Colonic mucosa (tissue), 4 donors: Measurements from ENCODE around the gene ACOX3. TPM values are rescaled to one million over a fixed set of nuclear protein-coding genes. Genes with fewer than 3 reads are reported as not detected.
A peak's percentile ranks its signal among the peaks of the same experiment; 100 is the strongest.
"Not testable (repeated sequence)": the region's sequence is repeated elsewhere in the genome, so short reads cannot be mapped to it uniquely, and the experiment has no call there.

Experiments
- DNase-seq: peaks from one replicate; pipeline ENCODE4 v3.0.0-alpha.2; 2020
- H3K27ac ChIP-seq: fragments of 200-600 bp; one replicate; pipeline ENCODE4 v1.8.0; 2021
- H3K27me3 ChIP-seq: fragments of 200-600 bp; one replicate; pipeline ENCODE4 v1.8.0; 2021
- H3K36me3 ChIP-seq: fragments of 200-600 bp; one replicate; pipeline ENCODE4 v1.8.0; 2021
- H3K4me1 ChIP-seq: fragments of 200-600 bp; one replicate; pipeline ENCODE4 v1.8.0; 2021; ENCODE audit warnings: mild to moderate bottlenecking
- H3K4me3 ChIP-seq: fragments of 200-600 bp; one replicate; pipeline ENCODE4 v1.8.0; 2021
- H3K9ac ChIP-seq, 2 donors: one replicate each; pipeline ENCODE4 v1.7.0; 2013; ENCODE audit warnings: control low read depth in 2 of 2, low read depth in 2 of 2, low read length in 2 of 2
- H3K9me3 ChIP-seq: fragments of 200-600 bp; one replicate; pipeline ENCODE4 v1.8.0; 2021
- intact Hi-C: fragments of 100-400 bp; cut with DNase I; formaldehyde crosslinking; loops from one replicate; pipeline ENCODE4 v1.14.1; 2022
- total RNA-seq, 2 donors: library from RNA; stranded (reverse); fragmentation: NEBNext Ultra II Directional in 1 of 2; extraction: Animal tissue kit (Norgen Biotek cat#: 25700) in 1 of 2; gene quantifications; one replicate each; pipeline ENCODE4 v1.2.1, GENCODE V29; 2021
- TF ChIP-seq, protein P1 (sequence below): fragments of 200-600 bp; IDR thresholded peaks from one replicate; pipeline ENCODE4 v1.8.0; 2022; ENCODE audit warnings: antibody characterized with exemption, mild to moderate bottlenecking
- donor health status: healthy.
- donor health status: DM: no; HTN: no; CAD: no.
- donor health status: DM: no; HTN: no; CAD: no.

The ACOX3 gene
- total RNA-seq, 2 donors from 2014 or later = 19.9 to 26.1 TPM

DNA sequence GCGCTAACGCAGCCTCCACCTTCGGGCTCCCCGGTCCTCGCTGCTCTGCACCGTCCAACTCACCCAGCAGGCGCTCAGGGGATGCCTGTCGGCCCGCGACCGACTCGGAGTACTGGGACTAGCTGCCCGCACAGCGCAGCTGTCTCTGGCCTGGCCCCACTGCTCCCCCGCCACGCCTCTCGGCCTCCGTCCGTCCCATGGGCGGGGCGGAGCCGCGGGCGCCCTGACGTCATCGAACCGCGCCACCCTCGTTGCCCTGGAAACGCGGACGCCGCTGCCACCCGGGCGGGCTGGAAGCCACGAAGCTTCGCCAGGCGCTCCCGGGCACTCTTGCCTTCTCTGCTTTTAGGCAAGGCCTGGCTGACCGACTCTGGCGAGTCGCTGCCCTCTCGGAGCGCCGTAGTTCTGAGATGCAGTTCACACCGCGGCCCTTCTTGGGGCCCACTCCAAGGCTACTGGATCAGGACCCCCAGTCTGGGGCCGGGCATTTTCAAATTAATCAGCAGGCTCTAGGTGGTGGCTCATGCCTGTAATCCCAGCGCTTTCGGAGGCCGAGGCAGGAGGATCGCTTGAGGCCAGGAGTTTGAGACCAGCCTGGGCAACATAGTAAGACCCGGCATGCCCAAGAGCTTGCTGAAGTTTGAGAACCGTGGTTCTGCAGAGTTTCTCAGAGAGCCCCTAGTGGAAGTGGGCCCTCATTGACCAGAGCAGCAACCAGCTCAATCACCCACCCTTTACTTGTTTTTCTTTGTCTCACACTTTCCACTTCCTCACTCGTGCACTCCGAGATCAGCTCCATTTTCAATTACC is 12.0 kb downstream of the ACOX3 start:
- Histone ChIP-seq H3K9me3 (no peaks in the 10 kb centered on the region), H3K36me3 (no peaks in the 10 kb centered on the region), H3K4me3 (peak overlapping the region; percentile 87), H3K27ac (peak overlapping the region; percentile 64), H3K27me3 (no peaks in the 10 kb centered on the region), H3K4me1 (peaks cover 4% of the 10 kb centered on the region), H3K9ac (peak overlapping the region; percentile 71 to 86)
- TF ChIP-seq, protein P1, sequence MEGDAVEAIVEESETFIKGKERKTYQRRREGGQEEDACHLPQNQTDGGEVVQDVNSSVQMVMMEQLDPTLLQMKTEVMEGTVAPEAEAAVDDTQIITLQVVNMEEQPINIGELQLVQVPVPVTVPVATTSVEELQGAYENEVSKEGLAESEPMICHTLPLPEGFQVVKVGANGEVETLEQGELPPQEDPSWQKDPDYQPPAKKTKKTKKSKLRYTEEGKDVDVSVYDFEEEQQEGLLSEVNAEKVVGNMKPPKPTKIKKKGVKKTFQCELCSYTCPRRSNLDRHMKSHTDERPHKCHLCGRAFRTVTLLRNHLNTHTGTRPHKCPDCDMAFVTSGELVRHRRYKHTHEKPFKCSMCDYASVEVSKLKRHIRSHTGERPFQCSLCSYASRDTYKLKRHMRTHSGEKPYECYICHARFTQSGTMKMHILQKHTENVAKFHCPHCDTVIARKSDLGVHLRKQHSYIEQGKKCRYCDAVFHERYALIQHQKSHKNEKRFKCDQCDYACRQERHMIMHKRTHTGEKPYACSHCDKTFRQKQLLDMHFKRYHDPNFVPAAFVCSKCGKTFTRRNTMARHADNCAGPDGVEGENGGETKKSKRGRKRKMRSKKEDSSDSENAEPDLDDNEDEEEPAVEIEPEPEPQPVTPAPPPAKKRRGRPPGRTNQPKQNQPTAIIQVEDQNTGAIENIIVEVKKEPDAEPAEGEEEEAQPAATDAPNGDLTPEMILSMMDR = no peak
- peak; percentile 90 for DNase-seq
- intact Hi-C loops = no loop called here

DNA sequence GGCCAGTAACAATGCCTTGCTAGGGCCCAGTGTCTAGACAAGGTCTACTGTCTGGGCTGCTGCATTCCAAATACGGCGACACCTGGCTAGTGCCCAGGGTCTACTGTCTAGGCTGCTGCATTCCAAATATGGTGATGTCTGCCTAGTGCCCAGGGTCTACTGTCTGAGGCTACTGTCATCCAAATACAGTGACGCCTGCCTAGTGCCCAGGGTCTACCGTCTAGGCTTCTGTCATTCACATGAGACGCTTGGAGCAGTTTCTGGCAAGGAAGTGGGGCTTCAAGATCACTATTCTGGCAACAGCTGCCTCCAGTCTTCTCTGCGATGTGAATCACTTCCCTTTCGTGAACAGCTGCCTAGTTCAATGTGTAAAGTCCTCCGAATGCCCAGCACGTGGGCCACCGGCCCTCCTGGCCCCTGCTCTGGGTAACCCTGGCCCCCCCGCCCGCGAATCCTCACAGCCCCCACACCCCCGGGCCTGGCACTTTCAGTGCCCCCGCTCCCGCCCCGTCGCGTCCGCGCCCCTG is 12.7 kb downstream of the ACOX3 start:
- H3K27me3 ChIP-seq = no peaks in the 10 kb centered on the region
- peak overlapping the region; percentile 87 for H3K4me3 ChIP-seq
- H3K4me1 ChIP-seq = peaks cover 4% of the 10 kb centered on the region
- DNase-seq = peak; percentile 34
- TF ChIP-seq, protein P1 = no peak
- H3K9me3 ChIP-seq = no peaks in the 10 kb centered on the region
- intact Hi-C loops = no loop called here
- H3K27ac ChIP-seq = peak overlapping the region; percentile 64
- peak overlapping the region; percentile 71 to 86 for H3K9ac ChIP-seq
- H3K36me3 ChIP-seq = no peaks in the 10 kb centered on the region

DNA sequence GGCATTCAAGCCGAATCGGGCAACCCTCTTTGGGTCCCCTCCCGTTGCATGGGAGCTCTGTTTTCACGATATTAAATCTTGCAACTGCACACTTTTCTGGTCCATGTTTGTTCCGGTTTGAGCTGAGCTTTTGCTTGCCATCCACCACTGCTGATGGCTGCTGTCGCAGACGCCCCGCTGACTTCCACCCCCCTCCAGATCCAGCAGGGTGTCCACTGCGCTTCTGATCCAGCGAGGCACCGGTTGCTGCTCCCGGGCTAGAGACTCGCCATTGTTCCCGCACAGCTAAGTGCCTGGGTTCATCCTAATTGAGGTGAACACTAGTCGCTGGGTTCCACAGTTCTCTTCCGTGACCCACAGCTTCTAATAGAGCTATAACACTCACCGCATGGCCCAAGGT is 13.3 kb downstream of the ACOX3 start:
- TF ChIP-seq, protein P1 = no peak
- H3K27ac ChIP-seq = no peak overlapping the region
- H3K9ac ChIP-seq = peak overlapping the region; percentile 54 to 86
- H3K36me3 ChIP-seq = no peaks in the 10 kb centered on the region
- H3K27me3 ChIP-seq = no peaks in the 10 kb centered on the region
- H3K4me3 ChIP-seq = peak overlapping the region; percentile 87
- intact Hi-C loops = no loop called here
- H3K4me1 ChIP-seq = peaks cover 4% of the 10 kb centered on the region
- DNase-seq = no peak
- no peaks in the 10 kb centered on the region for H3K9me3 ChIP-seq

DNA sequence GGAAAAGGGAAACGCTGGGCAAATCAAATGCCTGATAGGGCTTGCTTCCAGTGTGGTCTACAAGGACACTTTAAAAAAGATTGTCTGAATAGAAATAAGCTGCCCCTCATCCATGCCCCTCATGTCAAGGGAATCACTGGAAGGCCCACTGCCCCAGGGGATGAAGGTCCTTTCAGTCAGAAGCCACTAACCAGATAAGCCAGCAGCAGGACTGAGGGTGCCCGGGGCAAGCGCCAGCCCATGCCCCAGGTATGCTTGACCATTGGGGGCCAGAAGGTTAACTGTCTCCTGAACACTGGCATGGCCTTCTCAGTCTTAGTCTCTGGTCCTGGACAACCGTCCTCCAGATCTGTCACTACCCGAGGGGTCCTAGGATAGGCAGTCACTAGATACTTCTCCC is 17.7 kb downstream of the ACOX3 start:
- no peak overlapping the region for H3K4me3 ChIP-seq
- DNase-seq = no peak
- no peak overlapping the region for H3K9ac ChIP-seq
- intact Hi-C loops = no loop called here
- no peaks in the 10 kb centered on the region for H3K9me3 ChIP-seq
- no peak overlapping the region for H3K27ac ChIP-seq
- H3K4me1 ChIP-seq = no peaks in the 10 kb centered on the region
- no peaks in the 10 kb centered on the region for H3K36me3 ChIP-seq
- TF ChIP-seq, protein P1 = no peak
- no peaks in the 10 kb centered on the region for H3K27me3 ChIP-seq

DNA sequence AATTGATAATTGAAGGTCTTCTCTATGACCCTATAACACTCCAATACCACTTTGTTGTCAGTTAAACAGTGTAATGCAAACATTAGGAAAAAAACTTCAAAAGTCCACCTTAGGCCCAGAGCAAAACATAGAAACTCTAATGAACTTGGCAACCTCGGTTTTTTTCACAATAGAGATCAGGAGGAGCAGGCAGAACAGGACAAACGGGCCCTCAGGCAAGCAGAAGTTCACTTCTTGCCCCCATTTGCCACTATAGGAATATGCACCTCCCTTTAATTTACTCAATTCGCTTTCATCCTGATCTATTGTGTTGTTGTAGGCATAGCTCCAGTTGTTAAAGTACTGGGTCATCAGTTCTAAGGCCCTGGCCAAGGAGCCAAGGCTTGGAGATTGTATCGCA is 18.2 kb downstream of the ACOX3 start:
- Histone ChIP-seq H3K4me1 (no peaks in the 10 kb centered on the region), H3K4me3 (no peak overlapping the region), H3K9me3 (no peaks in the 10 kb centered on the region), H3K9ac (no peak overlapping the region), H3K27me3 (no peaks in the 10 kb centered on the region), H3K36me3 (no peaks in the 10 kb centered on the region), H3K27ac (no peak overlapping the region)
- TF ChIP-seq, protein P1 = no peak
- no peak for DNase-seq
- intact Hi-C loops = no loop called here

DNA sequence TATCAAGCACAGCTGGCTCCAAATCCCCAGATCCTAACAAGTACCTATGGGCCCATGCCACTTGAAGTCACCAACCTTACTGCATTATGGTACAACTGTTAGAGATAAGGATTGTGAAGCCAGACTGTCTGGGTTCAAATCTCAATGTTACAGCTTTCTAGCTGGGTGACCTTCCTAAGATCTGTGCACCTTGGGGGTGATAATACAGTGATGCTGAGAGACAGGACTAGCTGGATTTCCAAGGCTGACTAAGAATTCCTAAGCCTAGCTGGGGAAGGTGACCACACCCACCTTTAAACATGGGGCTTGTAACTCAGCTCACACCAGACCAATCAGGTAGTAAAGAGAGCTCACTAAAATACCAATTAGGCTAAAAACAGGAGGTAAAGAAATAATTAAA is 20.4 kb downstream of the ACOX3 start:
- H3K27ac ChIP-seq, H3K27me3 ChIP-seq, H3K4me1 ChIP-seq, DNase-seq, H3K9ac ChIP-seq, H3K36me3 ChIP-seq, intact Hi-C loops, H3K4me3 ChIP-seq, H3K9me3 ChIP-seq: not testable (repeated sequence)
